IMR-90 (cell line): ENCODE results near the gene SYNRG. TPM values are rescaled to one million over a fixed set of nuclear protein-coding genes. Genes with fewer than 3 reads are reported as not detected.

Source experiments
- ATAC-seq: fragments of 200-7000 bp; cut with Tn5 transposase; 2 replicates; pipeline ENCODE4 v1.9.1; 2020; ENCODE audit warnings: low read depth, mild to moderate bottlenecking, moderate library complexity
- BruUV-seq: library from RNA; stranded (reverse); fragments of 400-500 nt; replicated peaks from 2 replicates; lab custom pipeline; 2021; lab: Mats Ljungman, UMichigan
- CTCF ChIA-PET: fragments of 300-600 bp; formaldehyde crosslinking; extraction: SDS; loops from one replicate; lab custom pipeline; 2021; ENCODE audit warnings: antibody characterized with exemption; lab: Yijun Ruan, JAX
- POLR2A ChIA-PET: fragments of 300-600 bp; sonication (Branson Sonifier 250); formaldehyde crosslinking; loops from one replicate; lab custom pipeline; 2022; ENCODE audit warnings: antibody characterized with exemption; ENCODE audit not compliant: unreplicated experiment; lab: Charles Lee
- DNase-seq: peaks from one replicate; pipeline ENCODE4 v3.0.0; 2013
- H2AFZ ChIP-seq: replicated peaks from 2 replicates; pipeline ENCODE3; 2013; ENCODE audit warnings: low read length, mild to moderate bottlenecking; ENCODE audit not compliant: poor library complexity
- H2AK5ac ChIP-seq: 2 replicates; pipeline ENCODE4 v1.6.1; 2013; ENCODE audit warnings: low read depth, low read length, inconsistent platforms
- H2AK9ac ChIP-seq: replicated peaks from 2 replicates; pipeline ENCODE3; 2013; ENCODE audit warnings: mild to moderate bottlenecking, low read depth, low read length, moderate library complexity; ENCODE audit not compliant: poor library complexity
- H2BK120ac ChIP-seq: 2 replicates; pipeline ENCODE4 v1.6.1; 2013; ENCODE audit warnings: low read depth, low read length, inconsistent platforms
- H2BK15ac ChIP-seq: 3 replicates; pipeline ENCODE4 v1.6.1; 2013; ENCODE audit warnings: low read depth, low read length, inconsistent platforms
- H2BK20ac ChIP-seq: 2 replicates; pipeline ENCODE4 v1.6.1; 2013; ENCODE audit warnings: low read depth, mild to moderate bottlenecking, inconsistent platforms, low read length, moderate library complexity
- H2BK5ac ChIP-seq: 2 replicates; pipeline ENCODE4 v1.6.1; 2013; ENCODE audit warnings: mild to moderate bottlenecking, low read depth, low read length, inconsistent platforms; ENCODE audit not compliant: poor library complexity, severe bottlenecking
- H3K14ac ChIP-seq: replicated peaks from 2 replicates; pipeline ENCODE4 v1.6.1; 2013; ENCODE audit warnings: low read depth, low read length, inconsistent platforms
- H3K18ac ChIP-seq: 2 replicates; pipeline ENCODE4 v1.6.1; 2013; ENCODE audit warnings: low read depth, low read length, control low read depth
- H3K23ac ChIP-seq: 2 replicates; pipeline ENCODE4 v1.6.1; 2013; ENCODE audit warnings: low read depth, low read length, inconsistent platforms
- H3K27ac ChIP-seq: 2 replicates; pipeline ENCODE4 v1.5.1; 2013; ENCODE audit warnings: mild to moderate bottlenecking, control low read depth, low read length; ENCODE audit not compliant: insufficient read depth
- H3K27me3 ChIP-seq: 2 replicates; pipeline ENCODE4 v1.6.1; 2013; ENCODE audit warnings: low read length; ENCODE audit not compliant: control insufficient read depth, insufficient read depth
- H3K36me3 ChIP-seq: 2 replicates; pipeline ENCODE4 v1.6.1; 2013; ENCODE audit warnings: low read length, mixed read lengths; ENCODE audit not compliant: control insufficient read depth, insufficient read depth
- H3K4ac ChIP-seq: 2 replicates; pipeline ENCODE4 v1.6.1; 2013; ENCODE audit warnings: low read depth, low read length, inconsistent platforms
- H3K4me1 ChIP-seq: 2 replicates; pipeline ENCODE4 v1.6.1; 2013; ENCODE audit warnings: low read length, mixed read lengths; ENCODE audit not compliant: control insufficient read depth, insufficient read depth
- H3K4me2 ChIP-seq: 2 replicates; pipeline ENCODE4 v1.6.1; 2013; ENCODE audit warnings: low read depth, mild to moderate bottlenecking, control low read depth, low read length, moderate library complexity
- H3K4me3 ChIP-seq: 2 replicates; pipeline ENCODE4 v1.5.1; 2013; ENCODE audit warnings: low read depth, mild to moderate bottlenecking, control low read depth, low read length, moderate library complexity; ENCODE audit not compliant: insufficient read depth
- H3K56ac ChIP-seq: 2 replicates; pipeline ENCODE4 v1.6.1; 2013; ENCODE audit warnings: low read length, inconsistent platforms; ENCODE audit not compliant: insufficient read depth; ENCODE audit errors: extremely low read depth
- H3K79me1 ChIP-seq, 2 experiments: 2 replicates each; pipeline ENCODE4 v1.6.1; 2013; ENCODE audit warnings: low read length in 2 of 2, inconsistent platforms in 1 of 2, low read depth in 1 of 2
- H3K9ac ChIP-seq: 2 replicates; pipeline ENCODE4 v1.6.1; 2013; ENCODE audit warnings: low read depth, low read length, control low read depth
- H3K9me1 ChIP-seq: 2 replicates; pipeline ENCODE4 v1.6.1; 2013; ENCODE audit warnings: low read length, inconsistent platforms; ENCODE audit not compliant: insufficient read depth
- H3K9me3 ChIP-seq: 2 replicates; pipeline ENCODE4 v1.6.1; 2013; ENCODE audit warnings: low read length; ENCODE audit not compliant: control insufficient read depth, insufficient read depth
- H4K20me1 ChIP-seq: 2 replicates; pipeline ENCODE4 v1.6.1; 2013; ENCODE audit warnings: low read length, inconsistent platforms; ENCODE audit not compliant: insufficient read depth
- H4K5ac ChIP-seq: 2 replicates; pipeline ENCODE4 v1.6.1; 2013; ENCODE audit warnings: mild to moderate bottlenecking, low read depth, low read length, control low read depth
- H4K8ac ChIP-seq, 2 experiments: 2 replicates each; pipeline ENCODE4 v1.6.1; 2013; ENCODE audit warnings: low read depth in 2 of 2, low read length in 2 of 2, control low read depth in 1 of 2, inconsistent platforms in 1 of 2
- H4K91ac ChIP-seq: 2 replicates; pipeline ENCODE4 v1.6.1; 2013; ENCODE audit warnings: low read depth, low read length, inconsistent platforms; ENCODE audit not compliant: insufficient read depth
- BHLHE40 ChIP-seq: fragments of 150-350 bp; IDR thresholded peaks from 2 replicates; pipeline ENCODE4 v1.6.1; 2016; ENCODE audit warnings: mild to moderate bottlenecking, low read depth, low read length
- MXI1 ChIP-seq: IDR thresholded peaks from 2 replicates; pipeline ENCODE4 v1.6.1; 2012; ENCODE audit warnings: low read depth, mild to moderate bottlenecking, low read length, moderate library complexity, borderline replicate concordance
- RCOR1 ChIP-seq: IDR thresholded peaks from 2 replicates; pipeline ENCODE4 v1.6.1; 2012; ENCODE audit warnings: mild to moderate bottlenecking, low read length, improper control_type of control experiment; ENCODE audit not compliant: insufficient replicate concordance
- SMC3 ChIP-seq: fragments of 150-350 bp; IDR thresholded peaks from 2 replicates; pipeline ENCODE4 v1.6.1; 2016; ENCODE audit warnings: low read depth, mild to moderate bottlenecking, antibody characterized with exemption, low read length, moderate library complexity
- WGBS, 2 experiments: methylation state at CpG; one replicate each; pipeline versions ENCODE4 v1.1.5 to v1.1.7; 2013; ENCODE audit warnings: missing lambda C conversion rate in 2 of 2; ENCODE audit not compliant: insufficient read length in 1 of 2; ENCODE audit errors: extremely low coverage in 2 of 2; 5-methylcytosine and 5-hydroxymethylcytosine counted together
- dilution Hi-C: fragments of 300-500 bp; cut with HindIII; formaldehyde crosslinking; loops from one replicate; pipeline ENCODE4 v1.14.3; 2018; ENCODE audit warnings: low sequenced_read_pairs; ENCODE audit not compliant: unreplicated experiment
- in situ Hi-C: fragments of 300-500 bp; cut with MboI; formaldehyde crosslinking; loops from 3 replicates; pipeline ENCODE4 v1.14.3; 2019; ENCODE audit warnings: low sequenced_read_pairs, inconsistent platforms, mixed read lengths
- intact Hi-C: fragments of 100-400 bp; cut with micrococcal nuclease; formaldehyde crosslinking; loops from 2 replicates; pipeline ENCODE4 v1.10.0; 2022
- polyA plus RNA-seq, 3 experiments: library from polyadenylated mRNA; depleted of rRNA; stranded (reverse); fragments of >200 nt; gene quantifications; 2 replicates each; pipeline ENCODE4 v1.2.3, GENCODE V29; 2012; ENCODE audit warnings: low replicate concordance in 1 of 3
- total RNA-seq: library from RNA; depleted of rRNA; stranded (reverse); fragments of >200 nt; gene quantifications from 2 replicates; pipeline ENCODE4 v1.2.3, GENCODE V29; 2012

The SYNRG gene
- total and polyA plus RNA-seq, 2 of the 4 experiments (the other 2 are of a cell fraction), result 11.7 to 15.2 TPM

- DNase-seq (no peak), ATAC-seq (no peak)
- Histone ChIP-seq H2AFZ (no peak overlapping the region), H3K4me1 (peaks cover 6% of the 10 kb centered on the region), H2BK5ac (no peak overlapping the region), H2AK9ac (no peak overlapping the region), H2AK5ac (no peak overlapping the region), H3K27me3 (no peaks in the 10 kb centered on the region), H2BK120ac (no peak overlapping the region), H4K91ac (no peak overlapping the region), H3K4me3 (no peak overlapping the region), H3K9ac (no peak overlapping the region), H3K4me2 (no peak overlapping the region), H3K79me1 (peaks cover 23 to 59% of the 10 kb centered on the region in 2 experiments), H3K23ac (no peak overlapping the region), H4K20me1 (peaks cover 16% of the 10 kb centered on the region; the same call in 1 of the 2 replicates), H3K18ac (no peak overlapping the region), H3K27ac (no peak overlapping the region), H3K9me1 (peaks cover 3% of the 10 kb centered on the region), H3K14ac (no peak overlapping the region), H3K4ac (no peak overlapping the region), H3K36me3 (peaks cover 8% of the 10 kb centered on the region), H4K5ac (no peak overlapping the region), H2BK20ac (no peak overlapping the region), H4K8ac (no peak overlapping the region), H3K9me3 (peaks cover 5% of the 10 kb centered on the region; the same call in 1 of the 2 replicates), H2BK15ac (no peak overlapping the region), H3K56ac (no peak overlapping the region)
- ChIA-PET POLR2A (interaction anchor here (0.9 kb wide), 1 partner anchor 11 kb away, joined by 7 read pairs; no protein-coding TSS in a partner anchor), CTCF (interaction anchor here (0.6 kb wide), 1 partner anchor 206 kb away, joined by 3 read pairs; no protein-coding TSS in a partner anchor)
- TF ChIP-seq MXI1 (no peak), SMC3 (no peak), BHLHE40 (no peak), RCOR1 (no peak)
- intact Hi-C loops, result loop anchor here (10.0 kb wide), 1 partner anchor 230 kb away; the partner anchor contains the start of gene C17orf78
- WGBS, 2 experiments, result no CpG with 5 or more reads among the region's 6 CpGs
- dilution Hi-C loops, result no loop called here
- no TSS peak for BruUV-seq
- in situ Hi-C loops, result no loop called here
Observed at GRCh38 chr17:37604556-37604955, 4.7 kb downstream of the SYNRG start.
